ENCODE measurements around the gene SAMD5.

DNA sequence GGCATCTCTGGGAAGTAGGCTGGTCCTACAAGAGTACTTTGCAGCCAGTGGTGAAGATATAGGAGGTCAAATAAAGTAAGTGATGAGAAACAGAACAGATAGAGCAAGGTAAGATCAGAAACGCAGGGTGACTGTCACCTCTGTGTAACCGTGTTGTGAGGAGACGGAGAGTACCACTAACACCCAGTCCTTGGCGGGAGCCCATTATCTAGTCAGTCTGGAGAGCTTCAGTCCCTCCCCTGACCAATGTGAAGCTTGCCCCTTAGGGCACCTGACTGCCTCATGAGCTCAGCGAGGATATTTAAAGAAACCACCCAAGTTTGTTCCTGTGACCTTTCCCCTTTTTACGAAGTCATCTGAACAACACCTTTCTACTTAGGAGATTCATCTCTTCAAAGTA lies 110.0 kb downstream of the SAMD5 start:
- TF ChIP-seq POLR2A (IDR thresholded peaks at IDR 0.05) (no peak), POLR2AphosphoS5 (IDR thresholded peaks at IDR 0.05) (no peak), EP300 (IDR thresholded peaks at IDR 0.05) (no peak)
- TF ChIP-seq, protein P1, sequence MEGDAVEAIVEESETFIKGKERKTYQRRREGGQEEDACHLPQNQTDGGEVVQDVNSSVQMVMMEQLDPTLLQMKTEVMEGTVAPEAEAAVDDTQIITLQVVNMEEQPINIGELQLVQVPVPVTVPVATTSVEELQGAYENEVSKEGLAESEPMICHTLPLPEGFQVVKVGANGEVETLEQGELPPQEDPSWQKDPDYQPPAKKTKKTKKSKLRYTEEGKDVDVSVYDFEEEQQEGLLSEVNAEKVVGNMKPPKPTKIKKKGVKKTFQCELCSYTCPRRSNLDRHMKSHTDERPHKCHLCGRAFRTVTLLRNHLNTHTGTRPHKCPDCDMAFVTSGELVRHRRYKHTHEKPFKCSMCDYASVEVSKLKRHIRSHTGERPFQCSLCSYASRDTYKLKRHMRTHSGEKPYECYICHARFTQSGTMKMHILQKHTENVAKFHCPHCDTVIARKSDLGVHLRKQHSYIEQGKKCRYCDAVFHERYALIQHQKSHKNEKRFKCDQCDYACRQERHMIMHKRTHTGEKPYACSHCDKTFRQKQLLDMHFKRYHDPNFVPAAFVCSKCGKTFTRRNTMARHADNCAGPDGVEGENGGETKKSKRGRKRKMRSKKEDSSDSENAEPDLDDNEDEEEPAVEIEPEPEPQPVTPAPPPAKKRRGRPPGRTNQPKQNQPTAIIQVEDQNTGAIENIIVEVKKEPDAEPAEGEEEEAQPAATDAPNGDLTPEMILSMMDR (IDR thresholded peaks at IDR 0.05), result no peak
